ENCODE data around the gene ITGA5.

Gene ITGA5

GRCh38 chr12:54413284-54414190, 5.5 kb downstream of the ITGA5 start:
- no peak for DNase-seq (ENCODE audit: extremely low read depth, insufficient read length)
- Histone ChIP-seq H3K27me3 (replicated peaks; ENCODE audit: control insufficient read depth, insufficient read depth, low read length) (no peaks in the 10 kb centered on the region; the same call in 1 of the 2 replicates), H3K36me3 (ENCODE audit: control insufficient read depth, insufficient read depth, low read length) (no peaks in the 10 kb centered on the region), H3K4me3 (replicated peaks; ENCODE audit: low read depth, low read length) (no peak overlapping the region)
- TF ChIP-seq, protein P1, sequence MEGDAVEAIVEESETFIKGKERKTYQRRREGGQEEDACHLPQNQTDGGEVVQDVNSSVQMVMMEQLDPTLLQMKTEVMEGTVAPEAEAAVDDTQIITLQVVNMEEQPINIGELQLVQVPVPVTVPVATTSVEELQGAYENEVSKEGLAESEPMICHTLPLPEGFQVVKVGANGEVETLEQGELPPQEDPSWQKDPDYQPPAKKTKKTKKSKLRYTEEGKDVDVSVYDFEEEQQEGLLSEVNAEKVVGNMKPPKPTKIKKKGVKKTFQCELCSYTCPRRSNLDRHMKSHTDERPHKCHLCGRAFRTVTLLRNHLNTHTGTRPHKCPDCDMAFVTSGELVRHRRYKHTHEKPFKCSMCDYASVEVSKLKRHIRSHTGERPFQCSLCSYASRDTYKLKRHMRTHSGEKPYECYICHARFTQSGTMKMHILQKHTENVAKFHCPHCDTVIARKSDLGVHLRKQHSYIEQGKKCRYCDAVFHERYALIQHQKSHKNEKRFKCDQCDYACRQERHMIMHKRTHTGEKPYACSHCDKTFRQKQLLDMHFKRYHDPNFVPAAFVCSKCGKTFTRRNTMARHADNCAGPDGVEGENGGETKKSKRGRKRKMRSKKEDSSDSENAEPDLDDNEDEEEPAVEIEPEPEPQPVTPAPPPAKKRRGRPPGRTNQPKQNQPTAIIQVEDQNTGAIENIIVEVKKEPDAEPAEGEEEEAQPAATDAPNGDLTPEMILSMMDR (IDR thresholded peaks at IDR 0.05; ENCODE audit: insufficient read depth, low read length, poor library complexity, severe bottlenecking) = no peak

DNA sequence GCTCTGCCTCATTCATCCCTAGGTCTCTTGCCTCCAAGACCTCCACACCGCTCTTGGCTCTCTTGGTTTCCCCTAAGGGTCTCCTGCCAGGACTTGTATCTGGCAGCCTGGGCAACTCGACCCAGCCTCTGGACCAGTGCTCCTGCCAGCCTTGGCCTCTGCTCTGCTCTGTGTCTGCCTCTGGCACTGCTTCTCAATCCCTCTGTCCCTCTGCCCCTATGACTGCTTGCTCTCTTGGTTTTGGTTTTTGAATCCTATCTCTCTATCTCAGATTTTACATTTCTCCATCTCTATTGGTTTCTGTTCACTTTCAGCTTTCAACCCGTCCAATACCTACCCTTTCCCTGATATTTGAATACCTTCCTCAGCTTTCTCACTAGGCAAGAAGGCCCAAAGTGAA, 6.3 kb downstream of the ITGA5 start:
- no peak for DNase-seq (ENCODE audit: extremely low read depth, insufficient read length)
- TF ChIP-seq, protein P1 (IDR thresholded peaks at IDR 0.05; ENCODE audit: insufficient read depth, low read length, poor library complexity, severe bottlenecking) = no peak
- no peaks in the 10 kb centered on the region for H3K27me3 ChIP-seq (replicated peaks; ENCODE audit: control insufficient read depth, insufficient read depth, low read length)
- H3K36me3 ChIP-seq (ENCODE audit: control insufficient read depth, insufficient read depth, low read length) = no peaks in the 10 kb centered on the region
- no peak overlapping the region for H3K4me3 ChIP-seq (replicated peaks; ENCODE audit: low read depth, low read length)

- Histone ChIP-seq H3K27me3 (replicated peaks; ENCODE audit: control insufficient read depth, insufficient read depth, low read length) (no peaks in the 10 kb centered on the region), H3K4me3 (replicated peaks; ENCODE audit: low read depth, low read length) (no peak overlapping the region), H3K36me3 (ENCODE audit: control insufficient read depth, insufficient read depth, low read length) (no peaks in the 10 kb centered on the region)
- DNase-seq (ENCODE audit: extremely low read depth, insufficient read length) = no peak
- TF ChIP-seq, protein P1 (IDR thresholded peaks at IDR 0.05; ENCODE audit: insufficient read depth, low read length, poor library complexity, severe bottlenecking) = no peak
These were observed 6.7 kb downstream of the ITGA5 start for GRCh38 chr12:54412348-54412747.

GRCh38 chr12:54411391-54412241, 7.5 kb downstream of the ITGA5 start:
- DNase-seq (ENCODE audit: extremely low read depth, insufficient read length) = no peak
- no peaks in the 10 kb centered on the region for H3K27me3 ChIP-seq (replicated peaks; ENCODE audit: control insufficient read depth, insufficient read depth, low read length)
- H3K36me3 ChIP-seq (ENCODE audit: control insufficient read depth, insufficient read depth, low read length) = no peaks in the 10 kb centered on the region
- H3K4me3 ChIP-seq (replicated peaks; ENCODE audit: low read depth, low read length) = no peak overlapping the region
- TF ChIP-seq, protein P1 (IDR thresholded peaks at IDR 0.05; ENCODE audit: insufficient read depth, low read length, poor library complexity, severe bottlenecking) = no peak

GRCh38 chr12:54409267-54409666, 9.8 kb downstream of the ITGA5 start:
- Histone ChIP-seq H3K4me3 (replicated peaks; ENCODE audit: low read depth, low read length) (no peak overlapping the region), H3K36me3 (ENCODE audit: control insufficient read depth, insufficient read depth, low read length) (no peaks in the 10 kb centered on the region), H3K27me3 (replicated peaks; ENCODE audit: control insufficient read depth, insufficient read depth, low read length) (no peaks in the 10 kb centered on the region)
- no peak for DNase-seq (ENCODE audit: extremely low read depth, insufficient read length)
- TF ChIP-seq, protein P1 (IDR thresholded peaks at IDR 0.05; ENCODE audit: insufficient read depth, low read length, poor library complexity, severe bottlenecking) = no peak

Measured in GM06990 (cell line).